Measurements from ENCODE around the gene LRRC8C.

DNA sequence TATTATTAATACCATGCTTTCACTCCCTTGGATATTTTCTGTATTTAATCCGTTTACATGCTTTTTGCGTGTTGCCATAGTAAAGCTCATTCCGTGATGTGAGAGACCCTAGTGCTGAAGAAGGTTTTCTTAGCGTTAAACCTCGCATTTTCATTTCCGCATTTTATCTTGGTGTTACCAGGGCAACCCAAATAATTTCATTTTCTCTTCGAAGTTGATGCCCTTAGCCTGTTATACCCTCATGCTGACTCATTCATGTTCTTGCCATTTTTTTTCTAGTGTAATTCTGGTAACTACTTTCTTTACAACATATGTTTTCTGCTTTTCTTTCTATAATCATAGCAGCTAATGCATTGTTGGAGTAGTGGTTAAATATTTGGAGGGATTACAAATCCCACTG lies 37.2 kb downstream of the LRRC8C start:
- TF ChIP-seq, protein P1, sequence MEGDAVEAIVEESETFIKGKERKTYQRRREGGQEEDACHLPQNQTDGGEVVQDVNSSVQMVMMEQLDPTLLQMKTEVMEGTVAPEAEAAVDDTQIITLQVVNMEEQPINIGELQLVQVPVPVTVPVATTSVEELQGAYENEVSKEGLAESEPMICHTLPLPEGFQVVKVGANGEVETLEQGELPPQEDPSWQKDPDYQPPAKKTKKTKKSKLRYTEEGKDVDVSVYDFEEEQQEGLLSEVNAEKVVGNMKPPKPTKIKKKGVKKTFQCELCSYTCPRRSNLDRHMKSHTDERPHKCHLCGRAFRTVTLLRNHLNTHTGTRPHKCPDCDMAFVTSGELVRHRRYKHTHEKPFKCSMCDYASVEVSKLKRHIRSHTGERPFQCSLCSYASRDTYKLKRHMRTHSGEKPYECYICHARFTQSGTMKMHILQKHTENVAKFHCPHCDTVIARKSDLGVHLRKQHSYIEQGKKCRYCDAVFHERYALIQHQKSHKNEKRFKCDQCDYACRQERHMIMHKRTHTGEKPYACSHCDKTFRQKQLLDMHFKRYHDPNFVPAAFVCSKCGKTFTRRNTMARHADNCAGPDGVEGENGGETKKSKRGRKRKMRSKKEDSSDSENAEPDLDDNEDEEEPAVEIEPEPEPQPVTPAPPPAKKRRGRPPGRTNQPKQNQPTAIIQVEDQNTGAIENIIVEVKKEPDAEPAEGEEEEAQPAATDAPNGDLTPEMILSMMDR (IDR thresholded peaks at IDR 0.05) = no peak
- no peak for TF ChIP-seq POLR2A (IDR thresholded peaks at IDR 0.05)

Measured in upper lobe of left lung (tissue), 4 donors.